Tibial nerve (tissue), 4 donors: Measurements from ENCODE around the gene RPP21.

Experiments
- CTCF ChIP-seq, 5 experiments: fragments of 200-600 bp in 3 of 5; fragments of 450-650 bp in 2 of 5; sonication (generic) in 3 of 5; IDR thresholded peaks; one replicate each; pipeline ENCODE4 v1.5.1; 2016 to 2019; ENCODE audit warnings: antibody characterized with exemption in 5 of 5, mild to moderate bottlenecking in 3 of 5, moderate library complexity in 2 of 5
- EP300 ChIP-seq, 2 donors: sonication (generic); formaldehyde crosslinking; IDR thresholded peaks; one replicate each; pipeline ENCODE4 v1.6.1; 2017; ENCODE audit warnings: antibody characterized with exemption in 2 of 2, mild to moderate bottlenecking in 1 of 2
- POLR2A ChIP-seq, 2 donors: fragments of 450-650 bp; IDR thresholded peaks; one replicate each; pipeline ENCODE4 v1.6.1; 2017; ENCODE audit warnings: antibody characterized with exemption in 2 of 2, mild to moderate bottlenecking in 2 of 2, moderate library complexity in 2 of 2

- no peak for TF ChIP-seq CTCF (IDR thresholded peaks at IDR 0.05)
- TF ChIP-seq POLR2A (IDR thresholded peaks at IDR 0.05): no peak
- TF ChIP-seq EP300 (IDR thresholded peaks at IDR 0.05): no peak
These were observed 32.2 kb upstream of the RPP21 start for GRCh38 chr6:30312676-30313321.
